Common myeloid progenitor, CD34-positive (primary cell): ENCODE measurements around the gene RPL18A.

Source experiments
- CTCF ChIA-PET: fragments of 350-600 bp; sonication (Branson Sonifier 250); formaldehyde crosslinking; loops from one replicate; lab custom pipeline; 2021; ENCODE audit warnings: antibody characterized with exemption; lab: Charles Lee
- POLR2A ChIA-PET: fragments of 350-600 bp; sonication (Branson Sonifier 250); formaldehyde crosslinking; loops from one replicate; lab custom pipeline; 2021; ENCODE audit warnings: antibody characterized with exemption; lab: Charles Lee
- DNase-seq, 3 donors: peaks; one replicate each; pipeline versions ENCODE4 v3.0.0 to v3.0.0-alpha.2; 2013
- H3K27ac ChIP-seq, 2 experiments: 1 replicate in 1 of 2; 2 replicates in 1 of 2; pipeline ENCODE4 v1.7.0; 2013; ENCODE audit warnings: inconsistent platforms in 2 of 2, low read length in 2 of 2, mild to moderate bottlenecking in 2 of 2, low read depth in 1 of 2, moderate library complexity in 1 of 2; ENCODE audit not compliant: severe bottlenecking in 2 of 2, insufficient read depth in 1 of 2, poor library complexity in 1 of 2
- H3K27me3 ChIP-seq, 5 experiments: replicated peaks in 2 of 5; 1 replicate in 3 of 5; 2 replicates in 2 of 5; pipeline versions ENCODE4 v1.6.1 to v1.7.0; 2013; ENCODE audit warnings: low read length in 4 of 5, mild to moderate bottlenecking in 2 of 5, moderate library complexity in 2 of 5, inconsistent platforms in 1 of 5; ENCODE audit not compliant: insufficient read depth in 5 of 5, control insufficient read depth in 4 of 5
- H3K36me3 ChIP-seq, 4 experiments: 1 replicate in 2 of 4; 2 replicates in 2 of 4; pipeline versions ENCODE4 v1.6.1 to v1.7.0; 2013; ENCODE audit warnings: low read length in 3 of 4, control low read depth in 1 of 4, mild to moderate bottlenecking in 1 of 4; ENCODE audit not compliant: control insufficient read depth in 4 of 4, insufficient read depth in 4 of 4
- H3K4me1 ChIP-seq, 4 experiments: 1 replicate in 3 of 4; 2 replicates in 1 of 4; pipeline versions ENCODE4 v1.6.1 to v1.7.1; 2013; ENCODE audit warnings: low read length in 3 of 4, mild to moderate bottlenecking in 3 of 4, control low read depth in 1 of 4, inconsistent platforms in 1 of 4, moderate library complexity in 1 of 4; ENCODE audit not compliant: control insufficient read depth in 4 of 4, insufficient read depth in 4 of 4; ENCODE audit errors: control extremely low read depth in 1 of 4
- H3K4me3 ChIP-seq, 7 experiments: 1 replicate in 4 of 7; 2 replicates in 3 of 7; pipeline versions ENCODE4 v1.5.1 to v1.7.0; 2013; ENCODE audit warnings: mild to moderate bottlenecking in 7 of 7, low read length in 6 of 7, moderate library complexity in 6 of 7, inconsistent platforms in 2 of 7, low read depth in 2 of 7, control low read depth in 1 of 7; ENCODE audit not compliant: insufficient read depth in 4 of 7, control insufficient read depth in 1 of 7; ENCODE audit errors: extremely low read depth in 1 of 7
- H3K9me3 ChIP-seq, 5 experiments: 1 replicate in 4 of 5; 2 replicates in 1 of 5; pipeline versions ENCODE4 v1.6.1 to v1.7.1; 2013; ENCODE audit warnings: low read length in 4 of 5, mild to moderate bottlenecking in 2 of 5, inconsistent platforms in 1 of 5, low read depth in 1 of 5, moderate library complexity in 1 of 5; ENCODE audit not compliant: control insufficient read depth in 4 of 5, insufficient read depth in 2 of 5; ENCODE audit errors: control extremely low read depth in 1 of 5
- WGBS: methylation state at CpG from one replicate; pipeline ENCODE4 v1.1.5; 2013; ENCODE audit not compliant: insufficient coverage; 5-methylcytosine and 5-hydroxymethylcytosine counted together

The RPL18A gene

GRCh38 chr19:17866312-17866963, 6.7 kb downstream of the RPL18A start:
- 98% methylated on average over 6 of the region's 8 CpGs for WGBS
- no peak for DNase-seq
- POLR2A ChIA-PET = interaction anchor here (0.5 kb wide), 1 partner anchor 128 kb away, joined by 4 read pairs; no protein-coding TSS in a partner anchor
- Histone ChIP-seq H3K27me3 (peaks cover 0 to 3% (median under 1%) of the 10 kb centered on the region in 5 experiments), H3K27ac (peak overlapping the region in 1 of 2 experiments; percentile 40), H3K9me3 (no peaks in the 10 kb centered on the region), H3K36me3 (peaks cover 8 to 41% (median 29%) of the 10 kb centered on the region in 4 experiments), H3K4me1 (peaks cover 0 to 8% (median 6%) of the 10 kb centered on the region in 4 experiments), H3K4me3 (no peak overlapping the region)
- CTCF ChIA-PET = interaction anchor here (1.1 to 3.9 kb wide), 3 partner anchors 13 to 72 kb away, joined by 3 to 18 read pairs (median 4); partner anchors contain the start of gene CCDC124

GRCh38 chr19:17866964-17867486, 7.3 kb downstream of the RPL18A start:
- H3K9me3 ChIP-seq = no peaks in the 10 kb centered on the region
- POLR2A ChIA-PET = no interaction called here
- CTCF ChIA-PET = interaction anchor here (1.0 to 1.1 kb wide), 3 partner anchors 66 to 128 kb away, joined by 3 to 5 read pairs (median 4); partner anchors contain the start of gene CCDC124
- peaks cover 0 to 7% (median 3%) of the 10 kb centered on the region in 4 experiments for H3K4me1 ChIP-seq
- H3K27me3 ChIP-seq = peaks cover 0 to 7% (median 4%) of the 10 kb centered on the region in 5 experiments
- H3K27ac ChIP-seq = no peak overlapping the region
- DNase-seq = no peak
- peaks cover 5 to 35% (median 23%) of the 10 kb centered on the region in 4 experiments for H3K36me3 ChIP-seq
- H3K4me3 ChIP-seq = no peak overlapping the region
- WGBS = 93% methylated on average over 7 of the region's 11 CpGs

GRCh38 chr19:17868669-17869068, 9.0 kb downstream of the RPL18A start:
- 93% methylated on average over 6 of the region's 6 CpGs for WGBS
- DNase-seq = no peak
- peaks cover 0 to 18% (median 6%) of the 10 kb centered on the region in 5 experiments for H3K27me3 ChIP-seq
- H3K4me1 ChIP-seq = peaks cover 0 to 21% (median 14%) of the 10 kb centered on the region in 4 experiments
- CTCF ChIA-PET = interaction anchor here (1.8 to 4.3 kb wide), 2 partner anchors 9 to 63 kb away, joined by 5 to 36 read pairs; partner anchors contain the start of genes CCDC124 and RPL18A
- POLR2A ChIA-PET = no interaction called here
- H3K9me3 ChIP-seq = no peaks in the 10 kb centered on the region
- H3K36me3 ChIP-seq = peaks cover 0 to 19% (median 8%) of the 10 kb centered on the region in 4 experiments
- H3K4me3 ChIP-seq = no peak overlapping the region
- no peak overlapping the region for H3K27ac ChIP-seq

- no peak for DNase-seq
- WGBS = 91% methylated on average over 9 of the region's 11 CpGs
- CTCF ChIA-PET = interaction anchor here (1.8 to 4.3 kb wide), 2 partner anchors 10 to 62 kb away, joined by 5 to 36 read pairs; partner anchors contain the start of genes CCDC124 and RPL18A
- Histone ChIP-seq H3K27ac (no peak overlapping the region), H3K27me3 (peaks cover 0 to 20% (median 8%) of the 10 kb centered on the region in 5 experiments), H3K36me3 (peaks cover 0 to 14% (median 4%) of the 10 kb centered on the region in 4 experiments), H3K4me3 (no peak overlapping the region), H3K4me1 (peaks cover 0 to 25% (median 18%) of the 10 kb centered on the region in 4 experiments), H3K9me3 (no peaks in the 10 kb centered on the region)
- POLR2A ChIA-PET = interaction anchor here (0.5 kb wide), 1 partner anchor 67 kb away, joined by 6 read pairs; no protein-coding TSS in a partner anchor
Measured at GRCh38 chr19:17869114-17869608, 9.5 kb downstream of the RPL18A start.

- H3K27me3 ChIP-seq = peaks cover 0 to 20% (median 8%) of the 10 kb centered on the region in 5 experiments
- peaks cover 0 to 27% (median 18%) of the 10 kb centered on the region in 4 experiments for H3K4me1 ChIP-seq
- no peak for DNase-seq
- WGBS = 68% methylated on average over 10 of the region's 10 CpGs
- CTCF ChIA-PET = interaction anchor here (0.6 to 4.3 kb wide), 6 partner anchors 11 to 1622 kb away, joined by 3 to 36 read pairs (median 4); partner anchors contain the start of genes CCDC124 and RPL18A
- no peaks in the 10 kb centered on the region for H3K36me3 ChIP-seq
- POLR2A ChIA-PET = interaction anchor here (0.9 to 1.5 kb wide), 3 partner anchors 11 to 62 kb away, joined by 3 to 6 read pairs (median 5); partner anchors contain the start of genes CCDC124 and RPL18A
- no peaks in the 10 kb centered on the region for H3K9me3 ChIP-seq
- H3K4me3 ChIP-seq = peak overlapping the region in 4 of 7 experiments; percentile 19 to 74 (median 63)
- no peak overlapping the region for H3K27ac ChIP-seq
Measured at GRCh38 chr19:17871032-17871877, 11.5 kb downstream of the RPL18A start.

GRCh38 chr19:17871878-17872250, 12.2 kb downstream of the RPL18A start, which contains the start of gene SLC5A5:
TSS of gene SLC5A5 (plus strand) at chr19:17871945. CDS start at chr19:17872320, 375 bp downstream.
- POLR2A ChIA-PET = interaction anchor here (0.9 to 1.5 kb wide), 3 partner anchors 12 to 61 kb away, joined by 3 to 6 read pairs (median 5); partner anchors contain the start of genes CCDC124 and RPL18A
- Histone ChIP-seq H3K9me3 (no peaks in the 10 kb centered on the region), H3K27me3 (peaks cover 0 to 20% (median 8%) of the 10 kb centered on the region in 5 experiments), H3K27ac (no peak within 1 kb of the TSS), H3K36me3 (no peaks in the 10 kb centered on the region), H3K4me1 (peaks cover 0 to 27% (median 18%) of the 10 kb centered on the region in 4 experiments), H3K4me3 (peak within 1 kb of the TSS in 6 of 7 experiments; percentile 26 to 74 (median 59))
- DNase-seq = peak in 2 of 3 donors; percentile 52 to 64
- WGBS = 0% methylated on average over 15 of the region's 26 CpGs
- CTCF ChIA-PET = interaction anchor here (0.8 to 4.3 kb wide), 4 partner anchors 11 to 63 kb away, joined by 3 to 36 read pairs (median 16); partner anchors contain the start of genes CCDC124 and RPL18A
